Liver (tissue), 9 donors: ENCODE results near the gene KIRREL1. TPM values are rescaled to one million over a fixed set of nuclear protein-coding genes. Genes with fewer than 3 reads are reported as not detected.

Experiments used
- DNase-seq: peaks from one replicate; pipeline ENCODE4 v3.0.0-alpha.2; 2017; ENCODE audit warnings: low spot score
- H3K27ac ChIP-seq, 2 donors: one replicate each; pipeline ENCODE4 v1.7.0; 2013; ENCODE audit warnings: inconsistent platforms in 2 of 2, low read length in 2 of 2, control low read depth in 1 of 2, low read depth in 1 of 2, mild to moderate bottlenecking in 1 of 2
- H3K27me3 ChIP-seq, 4 donors: one replicate each; pipeline versions ENCODE4 v1.6.1 to v1.7.0; 2013; ENCODE audit warnings: low read length in 3 of 4, inconsistent platforms in 1 of 4, mild to moderate bottlenecking in 1 of 4, moderate library complexity in 1 of 4; ENCODE audit not compliant: control insufficient read depth in 4 of 4, insufficient read depth in 4 of 4
- H3K36me3 ChIP-seq, 4 donors: one replicate each; pipeline versions ENCODE4 v1.6.1 to v1.7.0; 2013; ENCODE audit warnings: low read length in 3 of 4, mild to moderate bottlenecking in 3 of 4, low read depth in 1 of 4, moderate library complexity in 1 of 4; ENCODE audit not compliant: control insufficient read depth in 4 of 4, insufficient read depth in 3 of 4
- H3K4me1 ChIP-seq, 4 donors: one replicate each; pipeline versions ENCODE4 v1.6.1 to v1.7.0; 2013; ENCODE audit warnings: low read length in 3 of 4, mild to moderate bottlenecking in 3 of 4, moderate library complexity in 1 of 4; ENCODE audit not compliant: control insufficient read depth in 4 of 4, insufficient read depth in 4 of 4
- H3K4me3 ChIP-seq, 3 donors: one replicate each; pipeline versions ENCODE4 v1.6.1 to v1.7.0; 2013; ENCODE audit warnings: low read length in 3 of 3, control low read depth in 1 of 3, low read depth in 1 of 3, mild to moderate bottlenecking in 1 of 3
- H3K9ac ChIP-seq, 2 donors: one replicate each; pipeline ENCODE4 v1.7.0; 2013; ENCODE audit warnings: low read length in 2 of 2, mild to moderate bottlenecking in 2 of 2, moderate library complexity in 2 of 2, control low read depth in 1 of 2, low read depth in 1 of 2
- H3K9me3 ChIP-seq, 4 donors: one replicate each; pipeline versions ENCODE4 v1.6.1 to v1.7.0; 2013; ENCODE audit warnings: low read length in 3 of 4; ENCODE audit not compliant: control insufficient read depth in 4 of 4
- CTCF ChIP-seq: fragments of 150-350 bp; IDR thresholded peaks from 2 replicates; pipeline ENCODE4 v1.5.1; 2017; ENCODE audit warnings: improper control_type of control experiment, low read depth, low read length; ENCODE audit not compliant: missing input control
- EGR1 ChIP-seq, 2 donors: IDR thresholded peaks; 2 replicates each; pipeline ENCODE4 v1.6.1; 2016 to 2018; ENCODE audit warnings: antibody characterized with exemption in 2 of 2, low read depth in 2 of 2
- FOXA2 ChIP-seq: IDR thresholded peaks from 2 replicates; pipeline ENCODE4 v1.6.1; 2016; ENCODE audit warnings: antibody characterized with exemption
- GABPA ChIP-seq, 2 donors: IDR thresholded peaks in 1 of 2; conservative IDR thresholded peaks in 1 of 2; 2 replicates each; pipeline ENCODE4 v1.6.1; 2016; ENCODE audit warnings: antibody characterized with exemption in 2 of 2, mild to moderate bottlenecking in 1 of 2, moderate library complexity in 1 of 2
- HNF4A ChIP-seq, 2 donors: conservative IDR thresholded peaks; 2 replicates each; pipeline ENCODE4 v1.6.1; 2016; ENCODE audit warnings: antibody characterized with exemption in 2 of 2, mild to moderate bottlenecking in 2 of 2
- HNF4G ChIP-seq: IDR thresholded peaks from 2 replicates; pipeline ENCODE4 v1.6.1; 2016; ENCODE audit warnings: antibody characterized with exemption
- JUND ChIP-seq, 2 donors: IDR thresholded peaks; 2 replicates each; pipeline ENCODE4 v1.6.1; 2016; ENCODE audit warnings: antibody characterized with exemption in 2 of 2
- MAX ChIP-seq: IDR thresholded peaks from 2 replicates; pipeline ENCODE4 v1.6.1; 2016; ENCODE audit warnings: antibody characterized with exemption
- NR2F2 ChIP-seq: IDR thresholded peaks from 2 replicates; pipeline ENCODE4 v1.6.1; 2016; ENCODE audit warnings: antibody characterized with exemption
- RAD21 ChIP-seq, 2 donors: IDR thresholded peaks; 2 replicates each; pipeline ENCODE4 v1.6.1; 2016; ENCODE audit warnings: antibody characterized with exemption in 2 of 2, mild to moderate bottlenecking in 2 of 2
- REST ChIP-seq: IDR thresholded peaks from 2 replicates; pipeline ENCODE4 v1.6.1; 2016; ENCODE audit warnings: antibody characterized with exemption, mild to moderate bottlenecking
- RXRA ChIP-seq, 2 donors: IDR thresholded peaks; 2 replicates each; pipeline ENCODE4 v1.6.1; 2017 to 2018; ENCODE audit warnings: antibody characterized with exemption in 2 of 2, mild to moderate bottlenecking in 1 of 2
- SP1 ChIP-seq: IDR thresholded peaks from 2 replicates; pipeline ENCODE4 v1.6.1; 2018; ENCODE audit warnings: antibody characterized with exemption, mild to moderate bottlenecking
- TAF1 ChIP-seq: conservative IDR thresholded peaks from 2 replicates; pipeline ENCODE4 v1.6.1; 2016; ENCODE audit warnings: antibody characterized with exemption, mild to moderate bottlenecking
- ZBTB33 ChIP-seq: IDR thresholded peaks from 2 replicates; pipeline ENCODE4 v1.6.1; 2016; ENCODE audit warnings: antibody characterized with exemption
- WGBS: extraction: QIAGEN DNeasy Blood & Tissue Kit; methylation state at CpG from one replicate; pipeline ENCODE4 v1.1.7; 2013; 5-methylcytosine and 5-hydroxymethylcytosine counted together
- polyA plus RNA-seq, 2 donors: library from polyadenylated mRNA; stranded (reverse) in 1 of 2; unstranded in 1 of 2; fragments of 200-250 nt in 1 of 2; fragments of >200 nt in 1 of 2; fragmentation: Nextera tagmentation in 1 of 2; extraction: Ambion mirVana in 1 of 2; gene quantifications; one replicate each; pipeline versions ENCODE4 v1.2.1 to v1.2.3, GENCODE V29; 2013 to 2015
- total RNA-seq, 2 donors: library from RNA; depleted of rRNA; stranded (reverse); fragments of >200 nt; gene quantifications; one replicate each; pipeline ENCODE4 v1.2.3, GENCODE V29; 2014
- donor health status: healthy.
- donor health status: healthy.
- donor health status: healthy.
- donor health status: healthy.
- donor health status: healthy.

KIRREL1 gene
- total and polyA plus RNA-seq, 4 donors, result 0.82 to 6.0 (median 3.1) TPM

DNA sequence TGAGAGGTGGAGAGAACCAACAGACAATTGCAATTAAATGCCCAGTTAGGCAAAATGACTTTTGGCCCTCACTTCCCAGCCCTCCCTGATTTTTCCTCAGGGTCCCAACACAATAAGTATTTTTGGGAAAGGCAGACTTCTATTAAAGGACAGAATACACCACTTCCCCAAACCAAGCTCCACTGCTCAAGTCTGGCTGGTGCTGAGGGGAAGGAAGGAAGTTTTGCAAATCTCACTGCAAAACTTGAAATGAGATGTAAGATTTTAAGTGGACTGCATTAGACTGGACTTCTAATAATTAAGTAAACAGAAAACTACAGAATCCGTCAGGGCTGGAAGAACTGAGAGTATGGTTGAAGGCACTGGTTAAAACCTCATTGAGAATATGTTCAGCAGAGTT lies 155.0 kb downstream of the KIRREL1 start:
- H3K9me3 ChIP-seq, result no peaks in the 10 kb centered on the region
- H3K27me3 ChIP-seq, result no peaks in the 10 kb centered on the region
- DNase-seq, result no peak
- no peak overlapping the region for H3K4me3 ChIP-seq
- no peak overlapping the region for H3K9ac ChIP-seq
- no peaks in the 10 kb centered on the region for H3K36me3 ChIP-seq
- WGBS, result 73% methylated on average over 1 of the region's 1 CpG
- peaks cover 0 to 13% (median 4%) of the 10 kb centered on the region in 4 donors for H3K4me1 ChIP-seq
- TF ChIP-seq JUND (IDR thresholded peaks at IDR 0.05) (no peak), ZBTB33 (no peak), SP1 (no peak), NR2F2 (no peak), REST (no peak), MAX (no peak), RAD21 (IDR thresholded peaks at IDR 0.05) (no peak), HNF4G (no peak), HNF4A (conservative IDR thresholded peaks at IDR 0.05) (no peak), GABPA (IDR thresholded peaks at IDR 0.05 in 1 of 2, conservative IDR thresholded peaks at IDR 0.05 in 1 of 2) (no peak), RXRA (IDR thresholded peaks at IDR 0.05) (no peak), CTCF (no peak)
- peak overlapping the region; percentile 7 to 8 for H3K27ac ChIP-seq

DNA sequence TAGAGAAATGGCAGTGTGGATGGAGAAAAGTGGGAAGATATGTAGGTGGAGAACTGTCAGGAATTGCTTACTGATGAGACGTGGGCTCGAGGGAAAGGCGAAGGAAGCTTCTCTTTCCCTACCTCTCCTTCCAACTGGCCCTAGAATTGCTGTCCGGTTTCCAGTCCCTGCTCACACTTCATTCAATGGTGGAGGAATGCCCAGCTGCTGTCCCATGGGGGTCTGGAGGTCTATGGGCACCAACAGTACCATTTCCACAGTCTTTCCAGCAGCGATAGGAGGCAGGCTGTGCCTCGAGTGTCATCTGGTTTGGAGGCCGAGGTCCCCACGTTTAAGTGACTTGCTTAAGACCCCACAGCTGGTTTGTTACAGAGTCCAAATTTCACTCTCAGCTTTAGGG lies 155.7 kb downstream of the KIRREL1 start:
- Histone ChIP-seq H3K9me3 (no peaks in the 10 kb centered on the region), H3K27me3 (no peaks in the 10 kb centered on the region), H3K9ac (peak overlapping the region in 1 of 2 donors; percentile 45), H3K36me3 (no peaks in the 10 kb centered on the region), H3K4me1 (peaks cover 0 to 13% (median 4%) of the 10 kb centered on the region in 4 donors), H3K27ac (peak overlapping the region; percentile 21 to 25), H3K4me3 (peak overlapping the region; percentile 46 to 75 (median 54))
- no peak for DNase-seq
- WGBS, result 53% methylated on average over 8 of the region's 8 CpGs
- no peak for TF ChIP-seq JUND (IDR thresholded peaks at IDR 0.05)
- TF ChIP-seq SP1, result no peak
- no peak for TF ChIP-seq RXRA (IDR thresholded peaks at IDR 0.05)
- TF ChIP-seq TAF1, result no peak
- no peak for TF ChIP-seq FOXA2
- no peak for TF ChIP-seq ZBTB33
- TF ChIP-seq HNF4G, result no peak
- no peak for TF ChIP-seq GABPA (IDR thresholded peaks at IDR 0.05 in 1 of 2, conservative IDR thresholded peaks at IDR 0.05 in 1 of 2)
- no peak for TF ChIP-seq MAX
- TF ChIP-seq NR2F2, result no peak
- no peak for TF ChIP-seq EGR1 (IDR thresholded peaks at IDR 0.05; ENCODE audit: low read depth in 2 of 2)
- TF ChIP-seq CTCF, result no peak
